SK-N-MC (cell line): ENCODE data around the gene DOCK9.

Experiments used
- EZH2 ChIP-seq: fragments of 200-600 bp; sonication (generic); IDR thresholded peaks from one replicate; pipeline ENCODE4 v1.6.1; 2017; ENCODE audit warnings: antibody characterized with exemption
- FOXP2 ChIP-seq: optimal IDR thresholded peaks from 2 replicates; pipeline ENCODE3; 2011; ENCODE audit warnings: mild to moderate bottlenecking, moderate library complexity; ENCODE audit not compliant: insufficient read depth; ENCODE audit errors: extremely low read length, control extremely low read depth
- POLR2AphosphoS5 ChIP-seq: IDR thresholded peaks from 2 replicates; pipeline ENCODE4 v1.6.1; 2012; ENCODE audit warnings: mild to moderate bottlenecking, low read depth, low read length, borderline replicate concordance

- no peak for TF ChIP-seq POLR2AphosphoS5
- no peak for TF ChIP-seq EZH2
- no peak for TF ChIP-seq FOXP2
Observed at GRCh38 chr13:98803921-98804320, 173.9 kb downstream of the DOCK9 start.
